Fibroblast of pulmonary artery (primary cell): ENCODE data around the gene CDK5R2.

Source experiments
- DNase-seq: peaks from one replicate; pipeline ENCODE4 v3.0.0-alpha.2; 2010; ENCODE audit warnings: low read depth
- H3K4me3 ChIP-seq: replicated peaks from 2 replicates; pipeline ENCODE4 v1.5.1; 2011; ENCODE audit warnings: low read depth, mild to moderate bottlenecking, control low read depth, low read length, moderate library complexity
- CTCF ChIP-seq: IDR thresholded peaks from 2 replicates; pipeline ENCODE4 v1.5.1; 2011; ENCODE audit warnings: mild to moderate bottlenecking, control low read depth, low read length, inconsistent platforms; ENCODE audit errors: missing control alignments

The CDK5R2 gene

GRCh38 chr2:218957671-218958070 lies 1.8 kb upstream of the CDK5R2 start:
- no peak for TF ChIP-seq CTCF
- DNase-seq = no peak

GRCh38 chr2:218958276-218958675 lies 1.2 kb upstream of the CDK5R2 start:
- TF ChIP-seq CTCF = no peak
- DNase-seq = no peak
- no peak overlapping the region for H3K4me3 ChIP-seq

More at GRCh38 chr2:218957671-218958070, 1.8 kb upstream of the CDK5R2 start:
- no peak overlapping the region for H3K4me3 ChIP-seq

GRCh38 chr2:218959761-218960308 lies 369 bp downstream of the CDK5R2 start:
- no peak for TF ChIP-seq CTCF
- H3K4me3 ChIP-seq = peak overlapping the region; percentile 55
- DNase-seq = no peak

GRCh38 chr2:218960309-218961165 lies 1.1 kb downstream of the CDK5R2 start:
- TF ChIP-seq CTCF = no peak
- no peak overlapping the region for H3K4me3 ChIP-seq
- DNase-seq = no peak

- no peak for DNase-seq
- H3K4me3 ChIP-seq = no peak overlapping the region
- no peak for TF ChIP-seq CTCF
These were observed 1.8 kb downstream of the CDK5R2 start for GRCh38 chr2:218961229-218961628.

- TF ChIP-seq CTCF = no peak
- no peak for DNase-seq
- H3K4me3 ChIP-seq = no peak overlapping the region
These were observed 2.4 kb downstream of the CDK5R2 start for GRCh38 chr2:218961651-218962570.
